Endothelial cell of umbilical vein (primary cell): ENCODE data around the gene ATP1B3. TPM values are rescaled to one million over a fixed set of nuclear protein-coding genes. Genes with fewer than 3 reads are reported as not detected.
A peak's percentile ranks its signal among the peaks of the same experiment; 100 is the strongest.

ENCODE experiments used
- BruUV-seq: library from RNA; stranded (reverse); fragments of 400-500 nt; replicated peaks from 2 replicates; lab custom pipeline; 2021; lab: Mats Ljungman, UMichigan
- CTCF ChIA-PET: fragments of 300-600, 350-600 bp; sonication (Branson Sonifier 250); formaldehyde crosslinking; loops from one replicate; lab custom pipeline; 2021; ENCODE audit warnings: antibody characterized with exemption, inconsistent platforms; lab: Charles Lee
- POLR2A ChIA-PET: fragments of 300-600, 350-600 bp; sonication (Branson Sonifier 250); formaldehyde crosslinking; loops from one replicate; lab custom pipeline; 2021; ENCODE audit warnings: antibody characterized with exemption, inconsistent platforms; lab: Charles Lee
- DNase-seq: peaks from one replicate; pipeline ENCODE4 v3.0.0-alpha.2; 2011; ENCODE audit warnings: low read depth, low spot score
- FAIRE-seq: peaks from 2 replicates; lab custom pipeline; 2011; peaks lifted over from hg19 to GRCh38; lab: Jason Lieb, UNC
- H2AFZ ChIP-seq: 2 replicates; pipeline ENCODE4 v1.6.0; 2012; ENCODE audit warnings: low read depth, low read length, control low read depth, inconsistent platforms
- H3K27ac ChIP-seq: 2 replicates; pipeline ENCODE4 v1.5.1; 2011; ENCODE audit warnings: low read depth, mild to moderate bottlenecking, control low read depth, low read length, moderate library complexity; ENCODE audit not compliant: insufficient read depth
- H3K27me3 ChIP-seq, 2 experiments: 2 replicates each; pipeline versions ENCODE4 v1.6.0 to v1.6.1; 2011; ENCODE audit warnings: low read length in 2 of 2, mixed read lengths in 1 of 2; ENCODE audit not compliant: control insufficient read depth in 2 of 2, insufficient read depth in 2 of 2
- H3K36me3 ChIP-seq, 2 experiments: 2 replicates in 1 of 2; 3 replicates in 1 of 2; pipeline ENCODE4 v1.5.1; 2011; ENCODE audit warnings: low read length in 2 of 2, mild to moderate bottlenecking in 1 of 2, moderate library complexity in 1 of 2; ENCODE audit not compliant: control insufficient read depth in 2 of 2, insufficient read depth in 2 of 2; ENCODE audit errors: extremely low read depth in 1 of 2
- H3K4me1 ChIP-seq: 3 replicates; pipeline ENCODE4 v1.5.1; 2011; ENCODE audit warnings: mild to moderate bottlenecking, low read length; ENCODE audit not compliant: control insufficient read depth, insufficient read depth; ENCODE audit errors: extremely low read depth
- H3K4me2 ChIP-seq: 2 replicates; pipeline ENCODE4 v1.6.1; 2011; ENCODE audit warnings: low read length, control low read depth, mixed read lengths; ENCODE audit not compliant: insufficient read depth
- H3K4me3 ChIP-seq, 3 experiments: fragments of 200-600 bp in 1 of 3; sonication (generic), shearing (Covaris generic) in 1 of 3; replicated peaks in 1 of 3; 2 replicates each; pipeline ENCODE4 v1.5.1; 2011 to 2016; ENCODE audit warnings: control low read depth in 3 of 3, low read length in 3 of 3, mild to moderate bottlenecking in 2 of 3, inconsistent platforms in 1 of 3, low read depth in 1 of 3, moderate library complexity in 1 of 3; ENCODE audit not compliant: insufficient read depth in 1 of 3
- H3K79me2 ChIP-seq: 2 replicates; pipeline ENCODE4 v1.6.0; 2012; ENCODE audit warnings: low read length, inconsistent platforms; ENCODE audit not compliant: control insufficient read depth, insufficient read depth
- H3K9ac ChIP-seq: replicated peaks from 2 replicates; pipeline ENCODE3; 2011; ENCODE audit warnings: low read length, control low read depth; ENCODE audit not compliant: insufficient read depth; ENCODE audit errors: extremely low read depth
- H3K9me1 ChIP-seq: replicated peaks from 3 replicates; pipeline ENCODE4 v1.6.0; 2011; ENCODE audit warnings: mild to moderate bottlenecking, low read length; ENCODE audit not compliant: control insufficient read depth, insufficient read depth; ENCODE audit errors: extremely low read depth
- H3K9me3 ChIP-seq: replicated peaks from 2 replicates; pipeline ENCODE4 v1.5.1; 2012; ENCODE audit warnings: low read length, inconsistent platforms; ENCODE audit not compliant: control insufficient read depth, insufficient read depth
- H4K20me1 ChIP-seq: replicated peaks from 2 replicates; pipeline ENCODE3; 2011; ENCODE audit warnings: mild to moderate bottlenecking, low read length; ENCODE audit not compliant: control insufficient read depth, insufficient read depth; ENCODE audit errors: extremely low read depth
- CTCF ChIP-seq, 2 donors: IDR thresholded peaks; 1 replicate in 1 of 2; 2 replicates in 1 of 2; pipeline ENCODE4 v1.5.1; 2011; ENCODE audit warnings: low read length in 2 of 2, mild to moderate bottlenecking in 2 of 2, moderate library complexity in 2 of 2, control low read depth in 1 of 2, inconsistent platforms in 1 of 2, low read depth in 1 of 2; ENCODE audit not compliant: insufficient read depth in 1 of 2; ENCODE audit errors: extremely low read depth in 1 of 2
- GATA2 ChIP-seq: IDR thresholded peaks from 2 replicates; pipeline ENCODE4 v1.7.0; 2011; ENCODE audit warnings: low read depth, mild to moderate bottlenecking, moderate library complexity, mixed read lengths, low read length; ENCODE audit not compliant: insufficient read length, insufficient read depth
- MYC ChIP-seq: IDR thresholded peaks from one replicate; pipeline ENCODE4 v1.6.1; 2011; ENCODE audit warnings: mild to moderate bottlenecking, low read depth, low read length
- POLR2A ChIP-seq: IDR thresholded peaks from 2 replicates; pipeline ENCODE4 v1.6.1; 2012; ENCODE audit warnings: low read depth, mild to moderate bottlenecking, control low read depth, low read length
- POLR2AphosphoS5 ChIP-seq: IDR thresholded peaks from 2 replicates; pipeline ENCODE4 v1.6.1; 2012; ENCODE audit warnings: low read depth, mild to moderate bottlenecking, control low read depth, low read length, moderate library complexity; ENCODE audit not compliant: insufficient read depth
- dilution Hi-C: fragments of 300-500 bp; cut with MboI; formaldehyde crosslinking; loops from one replicate; pipeline ENCODE4 v1.15.0; 2019; ENCODE audit warnings: low sequenced_read_pairs; ENCODE audit not compliant: extremely low pct_ligation_motif_present
- intact Hi-C: fragments of 100-400 bp; cut with micrococcal nuclease; formaldehyde crosslinking; loops from one replicate; pipeline ENCODE4 v1.10.0; 2022
- polyA plus RNA-seq, 4 experiments: library from polyadenylated mRNA; depleted of rRNA in 3 of 4; stranded (reverse) in 3 of 4; unstranded in 1 of 4; fragments of >200 nt; gene quantifications; 2 replicates each; pipeline versions ENCODE4 v1.2.1 to v1.2.3, GENCODE V29; 2011 to 2012; ENCODE audit warnings: missing spikeins in 1 of 4
- total RNA-seq: library from RNA; stranded (reverse); gene quantifications from 2 replicates; pipeline ENCODE4 v1.2.3, GENCODE V29; 2021

ATP1B3 gene
- total and polyA plus RNA-seq, 2 donors (not counting 3 experiments of a cell fraction or from before 2014, with no cell fraction given) = 227 to 279 TPM

- Histone ChIP-seq H3K9me1 (no peaks in the 10 kb centered on the region), H3K9ac (peak overlapping the region; percentile 87), H3K36me3 (peaks cover 0 to 4% of the 10 kb centered on the region in 2 experiments), H3K4me3 (peak overlapping the region; percentile 67 to 98 (median 88)), H2AFZ (peak overlapping the region; percentile 94), H3K4me2 (peak overlapping the region; percentile 97), H3K4me1 (peaks cover 14% of the 10 kb centered on the region), H3K27ac (peak overlapping the region; percentile 88), H3K27me3 (no peaks in the 10 kb centered on the region), H3K9me3 (no peaks in the 10 kb centered on the region), H4K20me1 (peaks cover 5% of the 10 kb centered on the region), H3K79me2 (peaks cover 43% of the 10 kb centered on the region)
- POLR2A ChIA-PET = interaction anchor here (0.8 to 1.0 kb wide), 3 partner anchors 15 to 78 kb away, joined by 3 to 5 read pairs (median 4); no protein-coding TSS in a partner anchor
- FAIRE-seq (no peak), DNase-seq (peak; percentile 70)
- intact Hi-C loops (loop anchor here (1.0 to 2.0 kb wide), 7 partner anchors 15 to 300 kb away; partner anchors contain the start of gene RNF7), dilution Hi-C loops (no loop called here)
- TF ChIP-seq MYC (no peak), POLR2A (peak; percentile 38), CTCF (IDR thresholded peaks at IDR 0.05; ENCODE audit: extremely low read depth in 1 of 2, insufficient read depth in 1 of 2, low read depth in 1 of 2, low read length in 2 of 2) (no peak), POLR2AphosphoS5 (peak; percentile 40), GATA2 (no peak)
- CTCF ChIA-PET = interaction anchor here (0.6 to 3.7 kb wide), 36 partner anchors 9 to 416 kb away, joined by 3 to 34 read pairs (median 5); partner anchors contain the start of gene RNF7
- BruUV-seq = TSS peak; percentile 85
Observed at GRCh38 chr3:141875893-141876380, 506 bp upstream of the ATP1B3 start.
